HG03460 (cell line): ENCODE results near the gene MRNIP.
A peak's percentile ranks its signal among the peaks of the same experiment; 100 is the strongest.

Source experiments
- ATAC-seq: cut with Tn5 transposase; IDR thresholded peaks from one replicate; pipeline ENCODE4 v1.9.1; 2021; ENCODE audit not compliant: unreplicated experiment

MRNIP gene, protein sequence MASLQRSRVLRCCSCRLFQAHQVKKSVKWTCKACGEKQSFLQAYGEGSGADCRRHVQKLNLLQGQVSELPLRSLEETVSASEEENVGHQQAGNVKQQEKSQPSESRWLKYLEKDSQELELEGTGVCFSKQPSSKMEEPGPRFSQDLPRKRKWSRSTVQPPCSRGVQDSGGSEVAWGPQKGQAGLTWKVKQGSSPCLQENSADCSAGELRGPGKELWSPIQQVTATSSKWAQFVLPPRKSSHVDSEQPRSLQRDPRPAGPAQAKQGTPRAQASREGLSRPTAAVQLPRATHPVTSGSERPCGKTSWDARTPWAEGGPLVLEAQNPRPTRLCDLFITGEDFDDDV

DNA sequence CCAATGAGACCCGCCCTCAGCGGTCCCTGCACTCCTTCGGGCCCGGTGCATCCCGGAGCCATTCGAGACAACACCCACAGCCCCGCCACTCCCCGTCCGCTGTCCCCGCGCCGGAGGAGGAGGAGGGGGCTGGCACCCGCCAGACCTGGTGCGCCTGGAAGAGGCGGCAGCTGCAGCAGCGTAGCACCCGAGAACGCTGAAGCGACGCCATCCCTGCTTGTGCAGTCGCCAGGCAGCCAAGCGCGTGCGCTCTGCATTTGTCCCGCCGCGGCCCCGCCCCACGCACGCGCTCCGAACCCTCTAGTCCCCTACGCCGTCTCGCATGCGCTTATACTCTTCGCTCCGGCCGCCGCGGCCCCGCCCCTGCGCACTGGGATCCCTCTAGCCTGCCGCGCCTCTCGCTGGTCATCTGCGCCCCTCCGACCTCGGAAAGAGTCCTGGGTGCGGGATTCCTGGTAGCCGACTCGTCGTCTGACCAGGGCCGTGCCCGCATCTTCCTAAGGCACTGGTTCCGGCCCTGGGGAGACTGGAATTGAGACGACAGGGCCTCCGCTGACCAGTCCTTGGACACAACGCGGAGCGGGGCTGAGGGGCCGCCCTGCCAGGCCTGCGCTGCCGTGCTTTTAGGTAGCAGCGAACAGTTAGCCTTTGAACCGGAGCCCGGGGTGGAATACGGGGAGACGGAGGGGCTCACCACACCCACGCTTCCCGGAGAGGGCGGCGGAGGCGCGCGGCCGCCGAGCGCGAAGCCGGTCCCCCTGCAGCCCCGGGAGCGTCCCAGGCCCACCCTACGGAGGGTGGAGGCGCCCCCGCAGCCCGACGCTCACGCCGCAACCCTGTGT lies at the start of gene MRNIP:
Gene MRNIP (minus strand): TSS at position 232 of the 842 bp plus-strand sequence. CDS start 21 bp downstream, at position 211.
- peak; percentile 98 for ATAC-seq

DNA sequence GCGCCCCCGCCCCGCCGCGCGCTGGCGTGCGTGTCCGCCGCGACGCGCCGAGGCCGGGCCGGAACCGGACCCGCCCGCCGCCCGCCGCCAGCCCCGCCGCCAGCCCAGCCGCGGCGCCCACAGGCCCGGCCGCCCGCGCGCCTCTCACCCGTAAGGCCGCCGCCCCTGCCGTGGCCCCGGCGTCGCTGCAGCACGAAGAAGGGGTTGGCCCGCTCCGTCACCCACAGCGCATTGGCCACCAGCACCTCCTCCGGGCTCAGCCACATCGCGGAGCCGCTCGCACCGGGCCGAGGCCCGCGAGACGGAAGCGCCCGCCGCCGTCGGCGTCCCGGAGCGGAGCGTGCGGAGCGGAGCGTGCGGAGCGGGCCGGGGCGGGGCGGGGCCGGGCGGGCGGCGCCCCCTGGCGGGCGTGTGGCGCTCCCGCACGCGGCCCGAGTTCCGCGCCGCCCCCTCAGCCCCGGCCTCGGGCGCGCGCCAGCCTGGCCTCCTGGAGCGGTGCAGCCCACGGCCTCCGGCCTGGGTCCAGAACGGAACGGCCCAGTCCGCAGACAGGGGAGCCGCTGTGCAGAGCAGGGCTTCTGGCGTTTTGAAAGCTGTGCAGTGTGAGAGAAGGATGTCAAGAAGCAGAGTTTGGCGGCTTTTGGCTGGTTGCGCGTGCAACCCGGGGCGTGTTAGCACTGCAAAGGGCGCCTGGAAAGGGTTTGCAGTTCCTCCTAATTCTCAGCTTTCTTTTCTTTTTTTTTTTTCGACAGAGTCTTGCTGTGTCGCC lies 49.1 kb upstream of the MRNIP start, which contains the start of gene TBC1D9B:
Gene TBC1D9B (minus strand): TSS at position 342 of the 769 bp plus-strand sequence. CDS start 76 bp downstream, at position 266.
- peak; percentile 92 for ATAC-seq

DNA sequence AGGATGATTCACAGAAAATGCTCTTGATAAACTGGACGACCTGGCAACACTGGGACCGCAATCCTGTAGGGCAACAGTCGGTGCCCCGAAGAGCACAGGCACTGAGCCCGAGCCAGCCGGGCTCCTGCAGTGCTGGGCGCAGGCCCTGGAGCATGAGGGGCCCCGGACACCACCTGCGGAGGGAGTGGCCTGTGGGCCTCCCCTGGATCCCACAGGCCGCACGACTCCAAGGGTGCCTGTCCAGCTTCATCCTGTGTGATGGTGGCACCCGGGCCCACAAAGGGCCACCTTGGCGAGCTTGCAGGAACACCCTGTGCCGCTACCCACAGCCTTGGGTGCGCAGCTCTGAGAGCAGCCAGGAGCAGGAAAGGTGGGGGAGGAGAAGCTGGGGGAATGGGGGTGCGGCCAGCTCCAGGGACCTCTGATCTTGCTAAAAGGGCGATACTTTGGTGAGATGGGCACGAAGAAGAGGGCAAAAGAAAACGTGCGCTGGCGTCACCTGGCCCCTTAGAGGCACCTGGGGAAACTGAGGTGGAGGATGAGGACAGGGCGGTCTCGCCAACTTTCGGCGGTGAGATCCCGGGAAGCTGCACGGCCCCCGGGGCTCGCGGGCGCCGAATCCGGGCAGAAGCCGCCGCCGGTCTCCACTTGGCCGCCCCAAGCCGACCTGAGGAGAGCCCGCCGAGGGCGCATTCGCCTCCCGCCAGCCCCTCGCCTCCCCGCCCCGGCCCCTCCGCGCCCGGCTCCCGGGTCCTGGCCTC lies 48.4 kb upstream of the MRNIP start:
- ATAC-seq, result no peak

DNA sequence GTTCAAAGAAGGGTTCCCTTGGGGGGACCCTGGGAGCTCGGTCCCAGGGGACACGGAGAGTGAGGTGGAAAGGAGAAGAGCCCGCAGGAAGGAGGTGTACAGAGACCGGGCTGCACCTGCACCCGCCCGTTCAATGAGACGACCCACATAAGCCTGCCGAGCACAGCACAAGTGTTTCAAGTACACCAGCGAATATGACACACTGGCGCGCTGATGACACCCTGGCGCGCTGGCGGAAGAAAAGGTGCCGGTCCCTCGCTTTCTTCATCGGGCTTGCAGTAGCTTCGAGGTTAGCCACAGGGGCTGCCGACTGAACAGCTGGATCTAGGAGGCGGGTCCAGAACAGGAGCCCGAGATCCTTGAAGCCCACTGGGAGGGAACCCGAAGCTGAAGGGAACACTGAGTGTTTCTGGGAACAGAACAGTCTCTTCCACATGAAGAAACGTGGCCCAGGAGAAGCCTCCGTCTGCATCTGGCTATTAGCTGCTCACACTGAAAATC lies 47.7 kb upstream of the MRNIP start:
- ATAC-seq, result no peak

DNA sequence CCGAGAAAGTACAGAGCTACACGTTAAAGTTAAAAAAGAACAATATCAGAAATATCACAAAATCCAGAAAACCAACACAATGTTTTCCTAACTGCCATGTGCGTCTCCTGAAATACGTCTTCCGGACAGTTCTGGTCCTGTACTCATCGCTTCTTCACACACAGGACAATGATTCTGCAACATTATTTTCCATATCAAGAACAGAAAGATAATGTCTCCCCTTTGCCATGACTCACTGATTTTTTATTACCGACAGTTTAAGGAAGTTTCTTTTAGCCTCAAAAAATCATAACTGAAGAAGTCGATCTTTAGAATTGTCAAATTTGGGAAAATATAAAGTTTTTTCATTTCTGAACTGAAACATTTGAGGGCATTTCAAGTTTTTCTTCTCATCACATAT lies 46.5 kb upstream of the MRNIP start:
- ATAC-seq, result no peak

DNA sequence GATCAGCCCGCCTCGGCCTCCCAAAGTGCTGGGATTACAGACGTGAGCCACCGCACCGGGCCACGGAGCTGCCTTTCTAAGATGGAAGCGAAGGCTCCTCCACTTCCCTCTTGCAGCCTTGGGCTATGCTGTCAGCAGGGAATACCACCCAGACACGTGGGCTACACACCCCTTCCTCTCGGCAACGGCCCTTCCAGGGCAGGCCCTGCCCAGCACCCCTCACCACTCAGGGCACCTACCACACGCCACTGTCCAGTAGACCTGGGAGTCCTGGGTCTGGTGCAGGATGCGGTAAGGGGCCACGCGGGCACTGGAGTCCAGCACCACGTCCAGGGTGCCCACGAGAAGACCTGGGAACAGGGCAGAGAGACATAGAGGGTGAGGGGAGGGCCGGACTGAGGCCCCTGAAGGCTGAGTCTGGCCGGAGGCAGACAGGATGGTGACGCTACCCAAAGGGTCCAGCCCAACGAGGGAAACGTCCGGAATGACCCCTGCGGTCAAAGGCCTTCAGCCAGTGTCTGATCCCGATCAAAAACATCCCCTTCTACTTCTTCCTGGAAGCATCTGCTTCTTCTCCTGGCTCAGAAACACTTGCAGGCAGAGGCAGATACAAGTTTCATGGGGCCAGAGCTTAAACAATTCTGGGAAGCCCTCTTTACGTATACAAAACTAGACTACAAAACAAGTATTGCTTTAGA lies 46.0 kb upstream of the MRNIP start:
- ATAC-seq, result no peak

DNA sequence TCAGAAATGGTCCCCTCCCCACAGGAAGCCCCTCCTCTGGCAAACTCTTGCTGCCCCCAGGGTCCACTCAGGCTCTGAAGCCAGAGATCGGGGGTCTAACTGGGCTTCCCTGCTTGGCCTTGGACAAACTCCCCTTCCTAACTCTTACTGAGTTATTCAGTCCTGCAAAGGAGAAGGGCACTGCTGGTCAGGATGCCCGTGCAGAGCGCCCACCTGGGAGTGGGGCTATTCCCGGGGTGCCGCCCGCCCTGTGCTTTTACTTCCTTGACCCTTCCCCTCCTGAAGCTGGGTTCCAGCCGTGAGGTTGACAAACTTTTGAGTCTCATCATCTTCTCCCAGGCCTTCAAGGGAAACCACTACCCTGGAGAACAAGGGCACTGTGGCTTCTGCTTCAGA lies 44.1 kb upstream of the MRNIP start:
- no peak for ATAC-seq

DNA sequence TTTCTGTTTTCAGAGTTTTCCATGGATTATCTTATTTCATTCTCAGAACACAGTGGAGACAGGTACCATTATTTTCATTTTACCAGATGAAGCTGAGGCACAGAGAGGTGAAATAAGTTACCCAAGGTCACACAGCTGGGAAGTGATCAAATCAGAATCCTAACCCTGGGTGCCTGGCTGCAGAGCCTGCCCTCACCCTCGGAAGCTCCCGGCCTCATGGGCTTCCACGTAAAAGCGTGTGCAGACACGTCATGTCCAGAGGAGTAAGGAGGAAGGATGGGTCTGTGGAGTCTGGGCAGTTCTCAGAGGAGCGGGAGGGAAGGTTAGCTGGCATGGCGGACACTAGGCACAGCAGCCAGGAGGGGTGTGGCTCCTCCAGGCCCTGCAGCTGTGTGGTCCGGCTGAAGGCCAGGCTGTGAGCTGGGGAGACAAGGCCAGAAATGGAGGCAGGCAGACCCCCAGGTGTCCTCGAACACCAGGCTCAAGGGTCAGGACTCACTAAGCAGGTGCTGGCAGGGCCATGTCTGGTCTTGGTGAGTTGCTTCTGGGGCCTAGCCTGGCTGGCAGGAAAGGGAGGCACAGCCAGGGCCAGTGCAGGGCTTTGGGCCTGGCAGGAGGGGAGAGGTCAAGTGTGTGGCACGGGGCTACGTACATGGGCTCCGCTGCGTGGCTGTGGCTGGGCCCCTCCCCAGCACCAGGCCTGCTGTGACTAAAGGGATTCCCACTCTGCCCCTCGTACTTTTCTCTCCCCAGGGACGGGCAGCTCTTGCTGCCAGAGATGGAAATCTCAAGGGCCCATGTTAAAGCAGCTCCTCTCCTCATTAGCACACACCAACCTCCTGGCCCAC lies 43.5 kb upstream of the MRNIP start:
- no peak for ATAC-seq

DNA sequence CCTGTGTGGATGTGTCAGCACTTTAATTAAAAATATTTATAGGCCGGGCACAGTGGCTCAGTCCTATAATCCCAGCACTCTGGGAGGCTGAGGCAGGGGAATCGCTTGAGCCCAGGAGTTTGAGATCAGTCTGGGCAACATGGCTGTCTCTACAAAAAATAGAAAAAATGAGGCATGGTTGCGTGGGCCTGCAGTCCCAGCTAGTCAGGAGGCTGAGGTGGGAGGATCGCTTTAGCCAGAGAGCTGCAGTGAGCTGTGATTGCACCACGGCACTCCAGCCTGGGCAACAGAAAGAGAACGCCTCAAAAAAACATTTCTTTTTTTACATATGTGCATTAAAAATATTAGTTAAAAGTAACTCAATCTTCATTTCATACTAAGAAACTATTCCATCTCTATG lies 42.8 kb upstream of the MRNIP start:
- no peak for ATAC-seq

DNA sequence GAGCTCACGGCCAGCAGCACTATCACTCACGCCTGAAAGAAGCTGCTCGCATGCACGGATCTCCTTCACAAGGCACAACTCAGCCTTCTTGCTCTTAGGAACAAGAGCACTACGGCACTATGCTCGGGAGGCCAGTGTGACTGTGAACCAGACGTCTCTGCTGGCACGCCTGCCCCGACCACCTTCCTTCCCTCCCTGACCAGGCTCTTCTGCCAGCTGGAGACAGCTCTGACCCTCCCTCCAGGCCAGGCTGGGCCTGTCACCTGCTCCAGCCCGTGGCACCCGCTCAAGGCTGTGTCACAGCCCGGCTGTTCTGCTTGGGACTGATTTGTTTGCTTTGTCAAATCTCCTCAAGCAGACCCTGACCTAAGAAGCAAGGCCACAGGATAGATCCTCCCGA lies 42.1 kb upstream of the MRNIP start:
- no peak for ATAC-seq

DNA sequence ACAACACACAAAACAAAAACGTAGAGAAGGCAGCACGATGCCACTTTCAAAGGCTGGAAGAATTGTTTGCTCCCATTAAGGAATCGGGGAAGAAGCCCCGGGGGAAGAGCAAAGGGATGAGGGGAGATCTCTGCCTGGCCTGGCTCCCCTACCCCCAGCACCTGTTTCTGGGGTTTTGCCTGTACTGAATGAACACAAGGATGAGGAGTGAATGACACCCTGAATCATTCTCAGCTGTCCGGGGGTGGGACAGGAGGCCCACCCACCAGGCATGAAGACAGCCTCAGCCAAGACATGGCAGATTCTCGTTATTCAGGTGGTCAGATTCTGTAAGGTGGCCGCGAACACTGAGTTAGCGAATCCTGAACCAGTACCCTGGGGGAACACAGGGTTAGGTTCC lies 41.6 kb upstream of the MRNIP start:
- ATAC-seq, result no peak

DNA sequence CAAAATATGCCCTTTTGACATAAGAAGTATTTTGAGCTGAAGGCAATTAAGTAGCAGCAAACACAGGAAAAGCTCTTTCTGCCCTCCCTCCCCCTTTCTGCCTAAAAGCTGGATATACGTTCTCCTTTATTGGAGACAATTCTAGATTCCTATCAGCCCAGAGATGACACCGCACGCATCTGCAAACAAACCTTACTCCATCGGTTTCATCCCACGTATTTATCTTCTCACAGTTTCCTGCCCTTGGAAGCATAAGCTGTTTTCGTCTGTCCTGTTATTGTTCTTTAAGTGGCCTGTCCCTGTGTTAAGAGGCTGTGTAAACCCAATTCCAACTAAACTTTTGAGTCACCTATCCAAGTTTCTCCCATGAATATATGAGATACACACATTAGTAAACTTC lies 37.2 kb upstream of the MRNIP start:
- no peak for ATAC-seq

DNA sequence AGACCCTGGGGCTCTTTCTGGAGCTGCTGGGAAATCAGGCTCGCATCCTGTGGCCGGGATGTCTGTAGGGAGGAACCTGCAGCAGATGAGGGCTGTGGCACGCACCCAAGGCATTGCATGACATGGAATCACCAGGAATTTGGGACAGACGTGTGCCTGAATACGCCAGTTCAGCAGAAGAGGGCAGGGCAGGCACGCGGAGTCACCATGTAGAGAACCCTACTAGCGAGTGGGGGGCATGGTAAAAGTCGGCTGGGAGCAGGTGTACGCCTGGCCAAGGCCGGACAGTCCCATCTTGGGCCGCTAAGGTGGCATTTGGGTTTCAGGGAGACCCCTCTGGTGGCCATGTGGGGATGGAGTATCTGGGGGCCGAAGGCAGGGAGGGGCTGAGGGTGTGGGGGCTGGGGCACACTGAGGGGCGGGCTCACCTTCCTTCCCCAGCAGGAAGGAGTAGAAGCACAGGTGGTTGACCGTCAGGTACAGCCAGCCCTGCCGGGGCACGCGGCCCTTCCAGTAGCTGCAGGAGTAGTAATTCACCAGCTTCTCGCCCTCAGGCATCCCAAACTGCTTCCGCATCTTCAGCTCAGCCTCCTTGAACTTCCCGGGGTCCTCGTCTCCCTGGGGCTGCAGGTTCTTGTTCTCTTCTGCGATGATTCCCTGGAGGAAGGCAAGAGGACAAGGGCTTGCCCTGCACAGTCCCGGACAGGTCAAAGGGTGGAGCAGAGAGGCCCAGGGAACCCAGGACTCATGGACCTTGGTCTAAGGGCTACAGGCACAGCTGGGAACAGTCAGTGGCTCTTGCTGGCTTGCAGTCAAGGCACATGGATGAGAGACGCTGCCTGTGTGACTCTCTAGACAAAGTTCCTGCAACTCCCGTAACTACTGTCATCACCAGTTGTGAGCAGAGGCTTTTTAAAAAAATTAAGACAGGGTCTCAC lies 35.6 kb upstream of the MRNIP start:
- no peak for ATAC-seq

DNA sequence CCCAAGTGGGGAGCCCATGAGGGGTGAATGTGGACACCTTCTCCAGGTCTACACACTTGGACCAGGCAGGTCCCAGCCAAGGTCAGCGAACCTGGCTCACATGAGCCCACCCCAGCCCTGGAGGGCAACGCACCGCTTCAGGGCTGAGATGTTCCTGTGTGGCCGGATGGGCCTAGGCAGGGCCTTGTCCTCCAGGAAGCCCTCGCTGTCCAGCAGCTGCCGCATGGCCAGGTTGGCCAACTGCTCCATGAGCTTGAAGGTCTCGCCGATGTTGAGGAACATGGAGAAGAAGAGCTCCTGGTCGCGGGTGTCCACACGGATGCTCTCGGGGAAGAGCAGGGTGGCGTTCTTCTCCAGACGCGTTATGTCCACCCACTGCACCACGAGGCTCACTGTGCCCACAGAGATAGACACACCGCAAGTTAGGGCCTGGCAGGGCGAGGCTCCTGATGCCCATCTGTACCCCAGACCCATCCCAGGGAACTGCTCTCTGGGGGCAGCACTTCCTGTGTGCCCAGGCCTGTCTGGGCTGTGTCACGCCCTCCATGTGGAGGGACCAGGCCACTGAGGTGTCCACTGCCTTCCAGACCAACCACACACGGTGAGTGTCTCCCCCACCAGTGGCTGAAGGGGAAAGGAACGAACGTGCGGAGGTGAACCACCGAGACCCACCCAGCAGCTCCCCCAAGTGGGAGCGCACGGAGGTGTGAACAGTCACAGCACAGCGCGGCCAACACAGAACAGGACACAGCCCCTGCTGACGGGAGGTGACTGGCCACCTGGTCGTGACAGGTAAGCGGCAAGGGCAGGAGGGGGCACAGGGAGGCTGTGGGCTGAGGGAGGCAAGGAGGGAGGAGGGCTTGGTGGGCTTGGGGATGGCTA lies 34.7 kb upstream of the MRNIP start:
- no peak for ATAC-seq

DNA sequence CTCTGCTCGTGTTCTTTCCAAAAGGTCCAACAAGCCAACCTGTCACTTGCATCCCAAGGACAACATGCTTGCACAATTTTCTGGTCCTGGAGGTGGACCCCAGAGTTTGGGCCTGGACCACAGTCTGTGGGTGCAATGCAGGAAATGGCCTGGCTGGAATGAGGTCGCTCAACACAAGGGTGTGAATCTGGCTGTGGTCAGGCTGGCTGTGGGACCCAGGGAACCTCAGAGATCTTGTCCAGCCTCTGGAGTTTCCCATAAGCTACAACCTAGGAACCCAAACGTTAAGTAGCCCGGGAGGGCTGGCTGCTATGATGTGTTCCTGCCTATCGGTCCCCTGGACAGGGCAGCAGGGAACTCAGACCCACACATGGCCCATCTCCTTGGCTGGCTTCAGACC lies 33.6 kb upstream of the MRNIP start:
- ATAC-seq, result no peak

DNA sequence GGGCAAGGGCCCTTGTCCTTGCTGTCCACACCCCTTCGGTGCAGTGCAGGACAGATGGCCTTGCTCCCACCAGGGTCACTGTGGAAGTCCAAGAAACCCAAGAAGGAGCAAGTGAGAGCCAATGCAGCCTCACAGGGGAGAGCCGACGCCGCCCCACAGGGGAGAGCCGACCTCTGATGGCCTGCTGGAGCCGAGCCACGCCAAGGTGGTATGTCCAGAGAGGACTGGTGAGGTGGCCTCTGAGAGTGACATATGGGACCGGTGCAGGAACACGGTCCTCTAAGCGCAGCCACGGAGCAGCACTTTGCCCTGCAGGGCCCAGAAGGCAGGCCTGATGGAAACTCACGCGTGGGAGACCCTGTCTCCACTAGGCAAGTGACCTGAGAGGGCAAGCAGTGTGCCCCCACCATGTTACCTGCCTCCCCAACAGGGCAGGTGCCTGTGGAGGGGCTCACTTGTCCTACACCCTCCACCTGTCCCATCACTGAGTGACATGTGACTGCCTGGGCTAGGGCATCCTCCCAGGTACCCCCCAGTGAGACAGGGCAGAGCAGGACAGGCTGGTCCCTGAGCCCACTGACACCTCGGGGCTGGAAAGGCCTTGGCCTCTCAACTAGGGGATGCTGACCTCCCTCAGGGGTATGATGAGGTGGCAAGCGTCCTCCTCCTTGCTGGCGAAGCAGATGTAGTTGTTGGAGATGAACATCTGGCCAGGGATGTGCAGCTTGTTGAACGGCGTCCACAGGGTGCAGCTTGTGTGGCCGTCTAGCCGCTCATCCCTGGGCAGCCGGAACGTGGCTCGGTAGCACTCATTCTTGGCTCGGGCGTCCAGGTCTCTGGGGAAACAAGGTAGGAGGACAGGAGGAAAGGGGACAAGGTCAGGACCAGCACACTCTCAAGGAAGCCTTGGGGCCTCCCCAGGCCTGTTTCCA lies 32.4 kb upstream of the MRNIP start:
- no peak for ATAC-seq
